ENCODE results near the gene MYO7B.
"Not testable (repeated sequence)": the region's sequence is repeated elsewhere in the genome, so short reads cannot be mapped to it uniquely, and the experiment has no call there.

The MYO7B gene

DNA sequence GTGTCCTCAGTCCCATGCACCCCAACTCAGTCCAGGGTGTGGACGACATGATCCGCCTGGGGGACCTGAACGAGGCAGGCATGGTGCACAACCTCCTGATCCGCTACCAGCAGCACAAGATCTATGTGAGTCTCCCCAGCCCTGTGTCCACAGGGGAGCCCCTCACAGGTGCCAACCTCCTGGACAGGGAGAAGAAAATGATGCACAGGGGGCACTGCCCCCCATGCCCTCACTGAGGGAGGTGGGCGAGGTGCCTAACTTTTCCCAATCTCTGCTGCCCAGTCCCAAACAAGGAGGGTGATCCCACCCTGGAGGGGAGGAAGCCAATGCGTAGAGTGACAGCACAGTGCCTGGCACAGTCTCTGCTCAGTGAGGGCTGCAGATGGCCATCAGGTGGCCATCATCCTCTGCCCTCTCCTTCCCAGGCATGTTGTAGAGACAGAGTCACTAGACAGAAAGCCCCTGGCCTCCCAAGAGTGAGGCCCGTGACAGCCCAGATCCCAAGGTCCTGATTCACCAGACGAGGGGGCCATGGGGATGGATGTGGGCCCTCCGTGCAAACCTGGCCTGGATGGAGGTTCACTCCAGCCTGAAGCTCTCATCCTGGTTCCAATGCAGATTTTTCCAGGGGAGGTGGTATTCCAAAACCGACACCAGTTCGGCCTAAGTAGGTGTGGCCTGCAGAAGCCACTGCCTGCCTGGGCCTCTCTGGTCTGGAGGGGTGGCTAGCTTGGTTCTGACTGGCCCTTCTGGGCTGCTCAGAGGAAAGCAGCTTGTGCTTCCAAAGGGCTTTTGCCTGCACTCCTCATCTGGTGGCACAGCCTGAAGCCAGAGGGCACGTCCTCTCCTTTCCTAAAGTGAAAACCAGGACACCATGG is 30.0 kb downstream of the MYO7B start:
- H3K4me3 ChIP-seq: no peak overlapping the region
- no peak for DNase-seq (ENCODE audit: low spot score in 2 of 2)
- H3K27me3 ChIP-seq (ENCODE audit: low read depth): peaks cover 2% of the 10 kb centered on the region; the same call in 1 of the 2 replicates
- H3K4me1 ChIP-seq: no peaks in the 10 kb centered on the region
- H3K9me3 ChIP-seq: no peaks in the 10 kb centered on the region
- in situ Hi-C loops (cut with MboI; ENCODE audit: low sequenced_read_pairs): no loop called here
- H3K36me3 ChIP-seq (replicated peaks): no peaks in the 10 kb centered on the region

- Histone ChIP-seq H3K27me3 (ENCODE audit: low read depth) (peaks cover 2% of the 10 kb centered on the region; the same call in 1 of the 2 replicates), H3K9me3 (no peaks in the 10 kb centered on the region), H3K4me3 (no peak overlapping the region), H3K4me1 (no peaks in the 10 kb centered on the region), H3K36me3 (replicated peaks) (no peaks in the 10 kb centered on the region)
- in situ Hi-C loops (cut with MboI; ENCODE audit: low sequenced_read_pairs): no loop called here
- DNase-seq (ENCODE audit: low spot score in 2 of 2): no peak
Observed at GRCh38 chr2:127566139-127566417, 30.6 kb downstream of the MYO7B start.

DNA sequence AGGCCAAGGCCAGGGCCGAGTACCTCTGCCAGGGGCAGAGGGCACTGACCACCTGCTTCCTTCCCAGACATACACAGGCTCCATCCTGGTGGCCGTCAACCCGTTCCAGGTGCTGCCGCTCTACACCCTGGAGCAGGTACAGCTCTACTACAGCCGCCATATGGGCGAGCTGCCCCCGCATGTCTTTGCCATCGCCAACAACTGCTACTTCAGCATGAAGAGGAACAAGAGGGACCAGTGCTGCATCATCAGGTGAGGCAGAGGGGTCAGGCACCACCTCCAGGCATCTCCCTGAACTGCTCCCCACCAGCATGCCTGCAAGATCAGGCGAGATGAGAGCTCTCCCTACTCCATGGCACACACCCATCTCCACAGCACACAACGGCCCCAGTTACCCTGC is 31.1 kb downstream of the MYO7B start:
- H3K27me3 ChIP-seq (ENCODE audit: low read depth): peaks cover 2% of the 10 kb centered on the region; the same call in 1 of the 2 replicates

GRCh38 chr2:127567351-127567854 is 31.9 kb downstream of the MYO7B start:
- in situ Hi-C loops (cut with MboI; ENCODE audit: low sequenced_read_pairs): no loop called here
- Histone ChIP-seq H3K4me1 (no peaks in the 10 kb centered on the region), H3K27me3 (ENCODE audit: low read depth) (peaks cover 2% of the 10 kb centered on the region; the same call in 1 of the 2 replicates), H3K36me3 (replicated peaks) (no peaks in the 10 kb centered on the region), H3K9me3 (no peaks in the 10 kb centered on the region), H3K4me3 (no peak overlapping the region)
- DNase-seq (ENCODE audit: low spot score in 2 of 2): no peak

More for the DNA sequence above, 31.1 kb downstream of the MYO7B start:
- no peak for DNase-seq (ENCODE audit: low spot score in 2 of 2)
- H3K4me3 ChIP-seq: no peak overlapping the region
- in situ Hi-C loops (cut with MboI; ENCODE audit: low sequenced_read_pairs): no loop called here
- H3K4me1 ChIP-seq: no peaks in the 10 kb centered on the region
- no peaks in the 10 kb centered on the region for H3K9me3 ChIP-seq
- H3K36me3 ChIP-seq (replicated peaks): no peaks in the 10 kb centered on the region

GRCh38 chr2:127568128-127568527 is 32.6 kb downstream of the MYO7B start:
- DNase-seq (ENCODE audit: low spot score in 2 of 2): no peak
- no peaks in the 10 kb centered on the region for H3K9me3 ChIP-seq
- no peaks in the 10 kb centered on the region for H3K4me1 ChIP-seq
- in situ Hi-C loops (cut with MboI; ENCODE audit: low sequenced_read_pairs): no loop called here
- H3K27me3 ChIP-seq (ENCODE audit: low read depth): peaks cover 2% of the 10 kb centered on the region; the same call in 1 of the 2 replicates
- no peaks in the 10 kb centered on the region for H3K36me3 ChIP-seq (replicated peaks)
- no peak overlapping the region for H3K4me3 ChIP-seq

DNA sequence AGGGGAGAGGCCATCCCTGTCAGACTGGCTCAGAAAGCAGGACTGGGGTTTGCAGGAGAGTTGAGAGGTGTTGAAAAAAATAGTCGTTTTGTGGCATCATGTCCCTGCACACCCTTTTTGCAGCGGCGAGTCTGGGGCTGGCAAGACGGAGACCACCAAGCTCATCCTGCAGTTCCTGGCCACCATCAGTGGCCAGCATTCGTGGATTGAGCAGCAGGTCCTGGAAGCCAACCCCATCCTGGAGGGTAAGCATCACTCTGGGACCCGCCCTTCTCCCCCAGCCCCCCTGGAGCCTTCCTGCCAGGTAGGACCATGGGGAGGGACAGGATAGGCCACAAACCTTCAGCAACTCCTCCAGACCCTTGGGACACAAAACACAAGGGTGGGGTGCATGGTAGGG is 34.2 kb downstream of the MYO7B start:
- Histone ChIP-seq H3K4me1 (no peaks in the 10 kb centered on the region), H3K4me3 (no peak overlapping the region), H3K36me3 (replicated peaks) (no peaks in the 10 kb centered on the region), H3K9me3 (no peaks in the 10 kb centered on the region), H3K27me3 (ENCODE audit: low read depth) (peaks cover 4% of the 10 kb centered on the region; the same call in 1 of the 2 replicates)
- DNase-seq (ENCODE audit: low spot score in 2 of 2): no peak
- in situ Hi-C loops (cut with MboI; ENCODE audit: low sequenced_read_pairs): no loop called here

GRCh38 chr2:127570282-127571250 is 35.1 kb downstream of the MYO7B start:
- Histone ChIP-seq H3K36me3 (replicated peaks) (no peaks in the 10 kb centered on the region), H3K4me1 (no peaks in the 10 kb centered on the region), H3K27me3 (ENCODE audit: low read depth) (peaks cover 4% of the 10 kb centered on the region; the same call in 1 of the 2 replicates), H3K4me3 (no peak overlapping the region), H3K9me3 (no peaks in the 10 kb centered on the region)
- DNase-seq (ENCODE audit: low spot score in 2 of 2): no peak
- in situ Hi-C loops (cut with MboI; ENCODE audit: low sequenced_read_pairs): no loop called here

- H3K4me3 ChIP-seq; H3K36me3 ChIP-seq (replicated peaks); H3K9me3 ChIP-seq; H3K4me1 ChIP-seq; H3K27me3 ChIP-seq (ENCODE audit: low read depth); DNase-seq (ENCODE audit: low spot score in 2 of 2); in situ Hi-C loops (cut with MboI; ENCODE audit: low sequenced_read_pairs): not testable (repeated sequence)
Observed at GRCh38 chr2:127572352-127572751, 36.9 kb downstream of the MYO7B start.

DNA sequence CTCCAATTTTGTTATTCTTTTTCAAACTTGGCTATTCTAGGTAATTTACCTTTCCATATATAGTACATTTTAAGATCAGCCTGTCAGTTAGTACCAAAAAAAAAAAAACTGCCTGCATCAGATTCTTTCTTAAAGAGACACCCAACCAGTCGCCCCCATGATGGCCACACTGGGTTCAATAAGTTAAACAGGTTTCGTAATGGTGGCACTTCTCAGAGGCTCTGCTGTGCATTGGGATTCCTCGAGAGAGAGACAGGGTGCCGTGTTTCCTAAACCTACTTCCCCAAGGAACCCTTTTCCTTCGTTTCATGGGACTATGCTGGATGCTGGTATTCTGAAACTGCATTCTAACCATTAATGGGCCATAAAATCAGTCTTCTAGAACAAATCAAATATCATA is 37.4 kb downstream of the MYO7B start:
- no peaks in the 10 kb centered on the region for H3K4me1 ChIP-seq
- in situ Hi-C loops (cut with MboI; ENCODE audit: low sequenced_read_pairs): no loop called here

DNA sequence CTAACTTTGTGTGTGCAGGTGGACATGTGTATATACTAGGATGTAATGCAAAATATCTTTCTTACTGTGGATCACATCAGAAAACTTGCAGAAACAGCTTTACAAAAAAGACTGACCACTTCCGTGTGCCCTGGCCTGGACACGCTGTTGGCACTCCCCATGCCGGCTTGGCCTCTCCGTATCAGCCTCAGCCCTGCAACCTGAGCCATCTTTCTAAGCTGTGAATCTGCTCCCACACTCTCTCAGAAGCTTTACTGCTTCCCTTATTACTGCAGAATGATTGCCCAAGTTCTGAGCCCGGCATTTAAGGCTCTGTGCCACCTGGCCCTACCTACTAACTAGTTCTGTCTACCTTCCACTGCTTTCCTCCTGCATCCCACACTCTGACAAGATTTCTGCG is 37.8 kb downstream of the MYO7B start:
- H3K36me3 ChIP-seq (replicated peaks): no peaks in the 10 kb centered on the region
- in situ Hi-C loops (cut with MboI; ENCODE audit: low sequenced_read_pairs): no loop called here
- H3K27me3 ChIP-seq (ENCODE audit: low read depth): peaks cover 4% of the 10 kb centered on the region; the same call in 1 of the 2 replicates
- H3K4me1 ChIP-seq: no peaks in the 10 kb centered on the region
- DNase-seq (ENCODE audit: low spot score in 2 of 2): no peak
- no peaks in the 10 kb centered on the region for H3K9me3 ChIP-seq
- no peak overlapping the region for H3K4me3 ChIP-seq

More for the DNA sequence above, 37.4 kb downstream of the MYO7B start:
- Histone ChIP-seq H3K9me3 (no peaks in the 10 kb centered on the region), H3K36me3 (replicated peaks) (no peaks in the 10 kb centered on the region), H3K4me3 (no peak overlapping the region), H3K27me3 (ENCODE audit: low read depth) (peaks cover 4% of the 10 kb centered on the region; the same call in 1 of the 2 replicates)
- no peak for DNase-seq (ENCODE audit: low spot score in 2 of 2)

- no peaks in the 10 kb centered on the region for H3K9me3 ChIP-seq
- no peak overlapping the region for H3K4me3 ChIP-seq
- DNase-seq (ENCODE audit: low spot score in 2 of 2): no peak
- in situ Hi-C loops (cut with MboI; ENCODE audit: low sequenced_read_pairs): no loop called here
- no peaks in the 10 kb centered on the region for H3K4me1 ChIP-seq
- H3K36me3 ChIP-seq (replicated peaks): no peaks in the 10 kb centered on the region
- peaks cover 4% of the 10 kb centered on the region; the same call in 1 of the 2 replicates for H3K27me3 ChIP-seq (ENCODE audit: low read depth)
Observed at GRCh38 chr2:127573771-127574170, 38.3 kb downstream of the MYO7B start.

DNA sequence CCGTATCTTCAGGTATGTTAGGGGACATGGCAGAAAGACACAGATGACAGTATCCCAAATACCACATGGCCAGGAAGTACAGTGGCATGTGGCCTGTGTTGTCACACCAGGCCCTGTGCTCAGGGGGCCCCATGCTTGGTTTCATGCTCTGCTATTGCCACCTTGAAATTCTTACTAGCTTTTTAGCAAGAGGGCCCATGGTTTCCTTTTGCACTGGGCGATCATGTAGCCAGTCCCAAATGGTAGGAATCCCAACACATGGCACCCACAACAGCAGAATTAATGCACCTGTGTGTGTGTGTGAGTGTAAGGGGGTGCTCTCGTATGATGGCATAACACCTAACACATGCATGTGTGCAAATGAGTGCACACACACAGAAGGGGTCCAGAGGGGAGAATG is 39.2 kb downstream of the MYO7B start:
- no peaks in the 10 kb centered on the region for H3K4me1 ChIP-seq
- H3K9me3 ChIP-seq: no peaks in the 10 kb centered on the region
- H3K36me3 ChIP-seq (replicated peaks): no peaks in the 10 kb centered on the region
- DNase-seq (ENCODE audit: low spot score in 2 of 2): peak in 1 of 2 experiments; percentile 0
- no peak overlapping the region for H3K4me3 ChIP-seq
- in situ Hi-C loops (cut with MboI; ENCODE audit: low sequenced_read_pairs): no loop called here
- H3K27me3 ChIP-seq (ENCODE audit: low read depth): peaks cover 4% of the 10 kb centered on the region; the same call in 1 of the 2 replicates

DNA sequence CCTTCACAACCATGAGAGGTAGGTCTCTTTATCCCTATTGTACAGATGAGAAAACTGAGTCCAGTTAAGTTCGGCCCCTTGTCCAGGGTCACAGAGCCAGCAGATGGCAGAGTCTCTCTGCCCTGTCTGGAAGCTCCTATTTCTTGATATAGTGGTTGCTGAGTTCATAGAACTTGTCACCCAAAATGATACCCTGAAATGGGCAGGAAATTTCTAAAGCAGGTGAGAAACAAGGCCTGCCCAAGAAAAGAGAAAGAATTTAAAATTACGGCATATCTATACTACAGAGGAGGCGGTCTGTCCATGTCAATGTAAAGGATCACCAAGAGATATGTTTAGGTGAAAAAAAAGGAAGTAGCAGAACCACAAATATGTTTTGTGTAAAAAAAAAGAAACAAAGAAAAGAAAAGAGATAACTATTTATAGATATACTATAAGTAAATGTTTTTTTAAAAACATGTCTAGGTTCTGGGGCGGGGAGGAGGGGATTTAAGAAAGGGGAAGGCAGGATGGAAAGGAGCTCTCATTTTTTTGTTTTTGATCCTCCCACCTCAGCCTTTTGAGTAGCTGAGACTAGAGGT is 39.8 kb downstream of the MYO7B start:
- no peak overlapping the region for H3K4me3 ChIP-seq
- no peaks in the 10 kb centered on the region for H3K36me3 ChIP-seq (replicated peaks)
- no peaks in the 10 kb centered on the region for H3K9me3 ChIP-seq
- peaks cover 3% of the 10 kb centered on the region; the same call in 1 of the 2 replicates for H3K27me3 ChIP-seq (ENCODE audit: low read depth)
- H3K4me1 ChIP-seq: no peaks in the 10 kb centered on the region
- peak in 1 of 2 experiments; percentile 1 for DNase-seq (ENCODE audit: low spot score in 2 of 2)
- in situ Hi-C loops (cut with MboI; ENCODE audit: low sequenced_read_pairs): no loop called here

Measured in HAP-1 (cell line).